Islet of Langerhans (tissue), 1 donor: ENCODE data around the gene NAV2.

Experiments used
- FAIRE-seq: peaks from one replicate; lab custom pipeline; 2011; peaks lifted over from hg19 to GRCh38; lab: Jason Lieb, UNC

The NAV2 gene

GRCh38 chr11:19813158-19813879 is 100.7 kb downstream of the NAV2 start:
- no peak for FAIRE-seq

GRCh38 chr11:19814421-19814820 is 101.8 kb downstream of the NAV2 start:
- FAIRE-seq, result no peak

- no peak for FAIRE-seq
These were observed 103.4 kb downstream of the NAV2 start for GRCh38 chr11:19816040-19816439.

GRCh38 chr11:19816817-19817216 is 104.2 kb downstream of the NAV2 start:
- FAIRE-seq, result no peak

- no peak for FAIRE-seq
These were observed 104.7 kb downstream of the NAV2 start for GRCh38 chr11:19817265-19817851.

- no peak for FAIRE-seq
These were observed 105.2 kb downstream of the NAV2 start for GRCh38 chr11:19817870-19818269.

- no peak for FAIRE-seq
These were observed 106.0 kb downstream of the NAV2 start for GRCh38 chr11:19818619-19819018.

- no peak for FAIRE-seq
These were observed 106.5 kb downstream of the NAV2 start for GRCh38 chr11:19819148-19819547.

- FAIRE-seq, result no peak
These were observed 107.5 kb downstream of the NAV2 start for GRCh38 chr11:19820100-19820499.

GRCh38 chr11:19821412-19821875 is 108.8 kb downstream of the NAV2 start:
- no peak for FAIRE-seq

GRCh38 chr11:19821993-19822392 is 109.4 kb downstream of the NAV2 start:
- FAIRE-seq, result no peak

GRCh38 chr11:19822531-19822930 is 109.9 kb downstream of the NAV2 start:
- FAIRE-seq, result no peak

- FAIRE-seq, result no peak
These were observed 114.0 kb downstream of the NAV2 start for GRCh38 chr11:19826606-19827005.

GRCh38 chr11:19827399-19828135 is 114.9 kb downstream of the NAV2 start:
- no peak for FAIRE-seq

GRCh38 chr11:19828382-19829108 is 115.9 kb downstream of the NAV2 start:
- no peak for FAIRE-seq

- no peak for FAIRE-seq
These were observed 116.6 kb downstream of the NAV2 start for GRCh38 chr11:19829109-19829837.

GRCh38 chr11:19832086-19832750 is 119.6 kb downstream of the NAV2 start:
- FAIRE-seq, result no peak

- no peak for FAIRE-seq
These were observed 120.3 kb downstream of the NAV2 start for GRCh38 chr11:19832901-19833300.

GRCh38 chr11:19834771-19835170 is 122.1 kb downstream of the NAV2 start:
- FAIRE-seq, result no peak

GRCh38 chr11:19836666-19837065 is 124.0 kb downstream of the NAV2 start:
- FAIRE-seq, result no peak

GRCh38 chr11:19838994-19839768 is 126.5 kb downstream of the NAV2 start:
- no peak for FAIRE-seq
